HG03280 (cell line): ENCODE results near the gene GRK6.

Experiments
- ATAC-seq: cut with Tn5 transposase; IDR thresholded peaks from one replicate; pipeline ENCODE4 v1.9.1; 2021; ENCODE audit warnings: mild to moderate bottlenecking, moderate library complexity; ENCODE audit not compliant: unreplicated experiment

Gene GRK6

GRCh38 chr5:177468685-177469628, 42.5 kb downstream of the GRK6 start:
- ATAC-seq: no peak

GRCh38 chr5:177469750-177470525, 43.5 kb downstream of the GRK6 start:
- no peak for ATAC-seq

- no peak for ATAC-seq
Measured at GRCh38 chr5:177470759-177471536, 44.5 kb downstream of the GRK6 start.

GRCh38 chr5:177471610-177472356, 45.3 kb downstream of the GRK6 start:
- no peak for ATAC-seq

GRCh38 chr5:177472460-177473442, 46.3 kb downstream of the GRK6 start:
- peak; percentile 39 for ATAC-seq

- ATAC-seq: no peak
Measured at GRCh38 chr5:177473443-177474001, 47.0 kb downstream of the GRK6 start, which contains the start of gene DBN1. DBN1 (minus strand) TSS chr5:177473634; CDS start chr5:177473521, 113 bp downstream.

- no peak for ATAC-seq
Measured at GRCh38 chr5:177474002-177474476, 47.6 kb downstream of the GRK6 start.

GRCh38 chr5:177474846-177475562, 48.5 kb downstream of the GRK6 start:
- no peak for ATAC-seq

- no peak for ATAC-seq
Measured at GRCh38 chr5:177475563-177476427, 49.3 kb downstream of the GRK6 start.

GRCh38 chr5:177476531-177477233, 50.2 kb downstream of the GRK6 start:
- no peak for ATAC-seq

- no peak for ATAC-seq
Measured at GRCh38 chr5:177477701-177478477, 51.4 kb downstream of the GRK6 start.

- ATAC-seq: no peak
Measured at GRCh38 chr5:177478711-177479646, 52.5 kb downstream of the GRK6 start.

GRCh38 chr5:177479774-177480173, 53.3 kb downstream of the GRK6 start:
- ATAC-seq: no peak

- ATAC-seq: no peak
Measured at GRCh38 chr5:177482359-177482795, 55.9 kb downstream of the GRK6 start.
